Measurements from ENCODE around the gene RPUSD2. TPM values are rescaled to one million over a fixed set of nuclear protein-coding genes. Genes with fewer than 3 reads are reported as not detected.

The RPUSD2 gene
- total RNA-seq, 1 experiment from 2014 or later: 9.2 TPM

- TF ChIP-seq CTCF (IDR thresholded peaks at IDR 0.05; ENCODE audit: unreplicated experiment): no peak
- no TSS peak for BruUV-seq (replicated peaks)
- Mint-ChIP-seq H3K36me3 (ENCODE audit: insufficient read depth, unreplicated experiment) (no peaks in the 10 kb centered on the region), H3K4me3 (ENCODE audit: low read depth, unreplicated experiment) (no peak overlapping the region), H3K4me1 (ENCODE audit: low read depth, unreplicated experiment) (no peaks in the 10 kb centered on the region), H3K9me3 (ENCODE audit: low read depth, unreplicated experiment) (no peaks in the 10 kb centered on the region), H3K27ac (ENCODE audit: unreplicated experiment) (no peak overlapping the region), H3K27me3 (ENCODE audit: unreplicated experiment) (no peaks in the 10 kb centered on the region)
- DNase-seq: no peak
- intact Hi-C loops (cut with micrococcal nuclease; ENCODE audit: unreplicated experiment): no loop called here
- CTCF ChIA-PET: no interaction called here
Observed at GRCh38 chr15:40549894-40550293, 19.2 kb upstream of the RPUSD2 start.

- BruUV-seq (replicated peaks): no TSS peak
- intact Hi-C loops (cut with micrococcal nuclease; ENCODE audit: unreplicated experiment): no loop called here
- Mint-ChIP-seq H3K9me3 (ENCODE audit: low read depth, unreplicated experiment) (no peaks in the 10 kb centered on the region), H3K36me3 (ENCODE audit: insufficient read depth, unreplicated experiment) (no peaks in the 10 kb centered on the region), H3K4me1 (ENCODE audit: low read depth, unreplicated experiment) (no peaks in the 10 kb centered on the region), H3K27me3 (ENCODE audit: unreplicated experiment) (no peaks in the 10 kb centered on the region), H3K27ac (ENCODE audit: unreplicated experiment) (no peak overlapping the region), H3K4me3 (ENCODE audit: low read depth, unreplicated experiment) (no peak overlapping the region)
- DNase-seq: no peak
- TF ChIP-seq CTCF (IDR thresholded peaks at IDR 0.05; ENCODE audit: unreplicated experiment): no peak
- CTCF ChIA-PET: interaction anchor here (0.5 kb wide), 1 partner anchor 156 kb away, joined by 6 read pairs; no protein-coding TSS in a partner anchor
Observed at GRCh38 chr15:40550341-40551037, 18.6 kb upstream of the RPUSD2 start.

GRCh38 chr15:40554161-40554525 is 15.0 kb upstream of the RPUSD2 start:
- CTCF ChIA-PET: no interaction called here
- Mint-ChIP-seq H3K4me1 (ENCODE audit: low read depth, unreplicated experiment) (no peaks in the 10 kb centered on the region), H3K4me3 (ENCODE audit: low read depth, unreplicated experiment) (no peak overlapping the region), H3K36me3 (ENCODE audit: insufficient read depth, unreplicated experiment) (no peaks in the 10 kb centered on the region), H3K27ac (ENCODE audit: unreplicated experiment) (no peak overlapping the region), H3K27me3 (ENCODE audit: unreplicated experiment) (no peaks in the 10 kb centered on the region), H3K9me3 (ENCODE audit: low read depth, unreplicated experiment) (no peaks in the 10 kb centered on the region)
- intact Hi-C loops (cut with micrococcal nuclease; ENCODE audit: unreplicated experiment): no loop called here
- BruUV-seq (replicated peaks): no TSS peak
- no peak for TF ChIP-seq CTCF (IDR thresholded peaks at IDR 0.05; ENCODE audit: unreplicated experiment)
- DNase-seq: no peak

GRCh38 chr15:40555876-40556275 is 13.2 kb upstream of the RPUSD2 start:
- Mint-ChIP-seq H3K27me3 (ENCODE audit: unreplicated experiment) (no peaks in the 10 kb centered on the region), H3K36me3 (ENCODE audit: insufficient read depth, unreplicated experiment) (no peaks in the 10 kb centered on the region), H3K27ac (ENCODE audit: unreplicated experiment) (no peak overlapping the region), H3K4me3 (ENCODE audit: low read depth, unreplicated experiment) (no peak overlapping the region), H3K4me1 (ENCODE audit: low read depth, unreplicated experiment) (no peaks in the 10 kb centered on the region), H3K9me3 (ENCODE audit: low read depth, unreplicated experiment) (no peaks in the 10 kb centered on the region)
- no peak for TF ChIP-seq CTCF (IDR thresholded peaks at IDR 0.05; ENCODE audit: unreplicated experiment)
- no peak for DNase-seq
- BruUV-seq (replicated peaks): no TSS peak
- intact Hi-C loops (cut with micrococcal nuclease; ENCODE audit: unreplicated experiment): no loop called here
- CTCF ChIA-PET: no interaction called here
